ENCODE measurements around the gene RTEL1. TPM values are rescaled to one million over a fixed set of nuclear protein-coding genes. Genes with fewer than 3 reads are reported as not detected.

RTEL1 gene
- total and polyA plus RNA-seq, 4 experiments from 2014 or later = 1.3 to 36.0 (median 18.2) TPM

GRCh38 chr20:63641792-63642523, 16.2 kb upstream of the RTEL1 start:
- Histone ChIP-seq H3K4me1 (ENCODE audit: insufficient read depth, low read length) (peaks cover 32% of the 10 kb centered on the region), H3K36me3 (ENCODE audit: insufficient read depth, low read length) (no peaks in the 10 kb centered on the region), H3K4me3 (ENCODE audit: low read length in 2 of 2) (peak overlapping the region; percentile 57 to 92), H3K27ac (ENCODE audit: low read depth, low read length) (peak overlapping the region; percentile 76), H3K9me3 (ENCODE audit: control insufficient read depth in 1 of 2, low read length in 2 of 2) (no peaks in the 10 kb centered on the region), H3K27me3 (ENCODE audit: insufficient read depth, low read length) (no peaks in the 10 kb centered on the region)
- ChIA-PET CTCF (ENCODE audit: partially characterized antibody) (interaction anchor here (0.7 to 2.9 kb wide), 22 partner anchors 10 to 338 kb away, joined by 3 to 28 read pairs (median 5); partner anchors contain the start of genes GMEB2, LIME1, PTK6 and RTEL1), POLR2A (ENCODE audit: partially characterized antibody) (interaction anchor here (0.6 to 10.5 kb wide), 23 partner anchors 12 to 437 kb away, joined by 3 to 658 read pairs (median 5); partner anchors contain the start of genes ARFRP1, GMEB2, HELZ2 and LIME1)
- DNase-seq = peak; percentile 96 to 98 (median 97)
- H3K27ac Mint-ChIP-seq = peak overlapping the region in 4 of 7 donors; percentile 47 to 89 (median 82)
- peaks cover 13 to 17% of the 10 kb centered on the region in 2 donors for H3K36me3 Mint-ChIP-seq
- peaks cover 0 to 4% (median 0%) of the 10 kb centered on the region in 8 donors for H3K9me3 Mint-ChIP-seq
- peaks cover 0 to 2% of the 10 kb centered on the region in 2 donors for H3K27me3 Mint-ChIP-seq
- intact Hi-C loops (cut with micrococcal nuclease) = loop anchor here (1.0 kb wide), 5 partner anchors 11 to 105 kb away; partner anchors contain the start of genes PTK6 and STMN3
- H3K4me1 Mint-ChIP-seq = peaks cover 13 to 44% (median 28%) of the 10 kb centered on the region in 4 donors
- peak overlapping the region; percentile 61 to 90 (median 80) for H3K4me3 Mint-ChIP-seq

GRCh38 chr20:63642527-63643247, 15.4 kb upstream of the RTEL1 start:
- H3K4me3 ChIP-seq (ENCODE audit: low read length in 2 of 2) = peak overlapping the region; percentile 11 to 44
- H3K27ac ChIP-seq (ENCODE audit: low read depth, low read length) = peak overlapping the region; percentile 63
- Mint-ChIP-seq H3K4me3 (peak overlapping the region in 5 of 8 donors; percentile 46 to 74 (median 69)), H3K4me1 (peaks cover 13 to 37% (median 23%) of the 10 kb centered on the region in 4 donors), H3K27me3 (peaks cover 0 to 2% of the 10 kb centered on the region in 2 donors), H3K9me3 (peaks cover 0 to 4% (median 0%) of the 10 kb centered on the region in 8 donors), H3K36me3 (peaks cover 13 to 17% of the 10 kb centered on the region in 2 donors), H3K27ac (peak overlapping the region in 5 of 7 donors; percentile 29 to 85 (median 76))
- no peaks in the 10 kb centered on the region for H3K27me3 ChIP-seq (ENCODE audit: insufficient read depth, low read length)
- no peaks in the 10 kb centered on the region for H3K36me3 ChIP-seq (ENCODE audit: insufficient read depth, low read length)
- no peak for DNase-seq
- H3K9me3 ChIP-seq (ENCODE audit: control insufficient read depth in 1 of 2, low read length in 2 of 2) = no peaks in the 10 kb centered on the region
- peaks cover 24% of the 10 kb centered on the region for H3K4me1 ChIP-seq (ENCODE audit: insufficient read depth, low read length)
- POLR2A ChIA-PET (ENCODE audit: partially characterized antibody) = interaction anchor here (0.7 to 10.5 kb wide), 18 partner anchors 11 to 253 kb away, joined by 3 to 658 read pairs (median 9); partner anchors contain the start of genes ARFRP1, GMEB2, HELZ2 and LIME1
- intact Hi-C loops (cut with micrococcal nuclease) = loop anchor here (1.0 kb wide), 4 partner anchors 11 to 105 kb away; partner anchors contain the start of genes PTK6 and STMN3
- CTCF ChIA-PET (ENCODE audit: partially characterized antibody) = interaction anchor here (0.7 to 2.9 kb wide), 15 partner anchors 10 to 223 kb away, joined by 3 to 28 read pairs (median 8); partner anchors contain the start of genes GMEB2, LIME1, PTK6 and RTEL1

- peak overlapping the region in 5 of 7 donors; percentile 77 to 90 (median 84) for H3K27ac Mint-ChIP-seq
- H3K4me1 Mint-ChIP-seq = peaks cover 10 to 31% (median 17%) of the 10 kb centered on the region in 4 donors
- peak overlapping the region in 5 of 8 donors; percentile 26 to 87 (median 63) for H3K4me3 Mint-ChIP-seq
- H3K27me3 Mint-ChIP-seq = peaks cover 0 to 2% of the 10 kb centered on the region in 2 donors
- DNase-seq = no peak
- H3K9me3 Mint-ChIP-seq = peaks cover 0 to 2% (median 0%) of the 10 kb centered on the region in 8 donors
- peaks cover 13 to 18% of the 10 kb centered on the region in 2 donors for H3K36me3 Mint-ChIP-seq
- ChIA-PET POLR2A (ENCODE audit: partially characterized antibody) (interaction anchor here (0.6 to 10.5 kb wide), 8 partner anchors 10 to 105 kb away, joined by 3 to 658 read pairs (median 16); partner anchors contain the start of genes ARFRP1, GMEB2, LIME1 and PTK6), CTCF (ENCODE audit: partially characterized antibody) (interaction anchor here (2.9 kb wide), 1 partner anchor 106 kb away, joined by 20 read pairs; the partner anchor contains the start of gene PTK6)
- Histone ChIP-seq H3K27ac (ENCODE audit: low read depth, low read length) (no peak overlapping the region), H3K36me3 (ENCODE audit: insufficient read depth, low read length) (no peaks in the 10 kb centered on the region), H3K27me3 (ENCODE audit: insufficient read depth, low read length) (no peaks in the 10 kb centered on the region), H3K9me3 (ENCODE audit: control insufficient read depth in 1 of 2, low read length in 2 of 2) (no peaks in the 10 kb centered on the region), H3K4me3 (ENCODE audit: low read length in 2 of 2) (no peak overlapping the region), H3K4me1 (ENCODE audit: insufficient read depth, low read length) (peaks cover 17% of the 10 kb centered on the region)
- intact Hi-C loops (cut with micrococcal nuclease) = no loop called here
These were observed 14.6 kb upstream of the RTEL1 start for GRCh38 chr20:63643499-63643898.

- intact Hi-C loops (cut with micrococcal nuclease) = no loop called here
- Mint-ChIP-seq H3K36me3 (peaks cover 13 to 19% of the 10 kb centered on the region in 2 donors), H3K27me3 (peaks cover 0 to 2% of the 10 kb centered on the region in 2 donors), H3K4me1 (peaks cover 9 to 28% (median 16%) of the 10 kb centered on the region in 4 donors), H3K4me3 (peak overlapping the region in 1 of 8 donors; percentile 57), H3K27ac (no peak overlapping the region), H3K9me3 (peaks cover 0 to 2% (median 0%) of the 10 kb centered on the region in 8 donors)
- Histone ChIP-seq H3K27me3 (ENCODE audit: insufficient read depth, low read length) (no peaks in the 10 kb centered on the region), H3K4me1 (ENCODE audit: insufficient read depth, low read length) (peaks cover 15% of the 10 kb centered on the region), H3K9me3 (ENCODE audit: control insufficient read depth in 1 of 2, low read length in 2 of 2) (no peaks in the 10 kb centered on the region), H3K4me3 (ENCODE audit: low read length in 2 of 2) (no peak overlapping the region), H3K36me3 (ENCODE audit: insufficient read depth, low read length) (no peaks in the 10 kb centered on the region), H3K27ac (ENCODE audit: low read depth, low read length) (no peak overlapping the region)
- POLR2A ChIA-PET (ENCODE audit: partially characterized antibody) = interaction anchor here (0.6 to 10.5 kb wide), 5 partner anchors 10 to 64 kb away, joined by 3 to 658 read pairs (median 5); partner anchors contain the start of genes ARFRP1, GMEB2, RTEL1 and STMN3
- CTCF ChIA-PET (ENCODE audit: partially characterized antibody) = interaction anchor here (2.9 kb wide), 1 partner anchor 106 kb away, joined by 20 read pairs; the partner anchor contains the start of gene PTK6
- DNase-seq = peak in 1 of 5 donors; percentile 40
These were observed 14.2 kb upstream of the RTEL1 start for GRCh38 chr20:63643946-63644345.

- H3K27ac ChIP-seq (ENCODE audit: low read depth, low read length) = no peak overlapping the region
- no peak overlapping the region for H3K4me3 Mint-ChIP-seq
- ChIA-PET CTCF (ENCODE audit: partially characterized antibody) (interaction anchor here (1.6 kb wide), 1 partner anchor 108 kb away, joined by 4 read pairs; the partner anchor contains the start of gene PTK6), POLR2A (ENCODE audit: partially characterized antibody) (interaction anchor here (1.1 to 2.4 kb wide), 5 partner anchors 9 to 94 kb away, joined by 3 to 11 read pairs (median 5); partner anchors contain the start of genes RTEL1 and SLC2A4RG)
- peaks cover 4 to 10% of the 10 kb centered on the region in 2 donors for H3K36me3 Mint-ChIP-seq
- H3K9me3 ChIP-seq (ENCODE audit: control insufficient read depth in 1 of 2, low read length in 2 of 2) = no peaks in the 10 kb centered on the region
- DNase-seq = no peak
- H3K9me3 Mint-ChIP-seq = peaks cover 0 to 2% (median 0%) of the 10 kb centered on the region in 8 donors
- intact Hi-C loops (cut with micrococcal nuclease) = no loop called here
- H3K4me1 Mint-ChIP-seq = peaks cover 5 to 20% (median 12%) of the 10 kb centered on the region in 4 donors
- peaks cover 0 to 2% of the 10 kb centered on the region in 2 donors for H3K27me3 Mint-ChIP-seq
- H3K4me1 ChIP-seq (ENCODE audit: insufficient read depth, low read length) = peaks cover 12% of the 10 kb centered on the region
- H3K27ac Mint-ChIP-seq = no peak overlapping the region
- no peaks in the 10 kb centered on the region for H3K36me3 ChIP-seq (ENCODE audit: insufficient read depth, low read length)
- no peak overlapping the region for H3K4me3 ChIP-seq (ENCODE audit: low read length in 2 of 2)
- no peaks in the 10 kb centered on the region for H3K27me3 ChIP-seq (ENCODE audit: insufficient read depth, low read length)
These were observed 12.9 kb upstream of the RTEL1 start for GRCh38 chr20:63645218-63645617.

- H3K27me3 Mint-ChIP-seq = no peaks in the 10 kb centered on the region
- no peaks in the 10 kb centered on the region for H3K9me3 ChIP-seq (ENCODE audit: control insufficient read depth in 1 of 2, low read length in 2 of 2)
- H3K36me3 Mint-ChIP-seq = peaks cover 4 to 11% of the 10 kb centered on the region in 2 donors
- H3K4me3 Mint-ChIP-seq = no peak overlapping the region
- H3K36me3 ChIP-seq (ENCODE audit: insufficient read depth, low read length) = no peaks in the 10 kb centered on the region
- ChIA-PET CTCF (ENCODE audit: partially characterized antibody) (no interaction called here), POLR2A (ENCODE audit: partially characterized antibody) (interaction anchor here (0.9 to 1.6 kb wide), 4 partner anchors 10 to 88 kb away, joined by 5 to 6 read pairs (median 5); partner anchors contain the start of genes GMEB2, LIME1 and RTEL1)
- no peak overlapping the region for H3K27ac ChIP-seq (ENCODE audit: low read depth, low read length)
- no peaks in the 10 kb centered on the region for H3K27me3 ChIP-seq (ENCODE audit: insufficient read depth, low read length)
- H3K4me3 ChIP-seq (ENCODE audit: low read length in 2 of 2) = no peak overlapping the region
- H3K9me3 Mint-ChIP-seq = peaks cover 0 to 2% (median 0%) of the 10 kb centered on the region in 8 donors
- peaks cover 15% of the 10 kb centered on the region for H3K4me1 ChIP-seq (ENCODE audit: insufficient read depth, low read length)
- DNase-seq = peak in 1 of 5 donors; percentile 33
- intact Hi-C loops (cut with micrococcal nuclease) = no loop called here
- H3K4me1 Mint-ChIP-seq = peaks cover 9 to 23% (median 17%) of the 10 kb centered on the region in 4 donors
- H3K27ac Mint-ChIP-seq = peak overlapping the region in 3 of 7 donors; percentile 30 to 82 (median 69)
These were observed 9.9 kb upstream of the RTEL1 start for GRCh38 chr20:63648190-63648589.

Data from CD4-positive, alpha-beta memory T cell (primary cell).